Peyer's patch (tissue), 4 donors: ENCODE data around the gene TRAF3. TPM values are rescaled to one million over a fixed set of nuclear protein-coding genes. Genes with fewer than 3 reads are reported as not detected.
"Not testable (repeated sequence)": the region's sequence is repeated elsewhere in the genome, so short reads cannot be mapped to it uniquely, and the experiment has no call there.

Source experiments
- DNase-seq, 3 donors: peaks; one replicate each; pipeline ENCODE4 v3.0.0-alpha.2; 2017 to 2019
- H3K27ac ChIP-seq, 4 donors: fragments of 200-600 bp; sonication (generic); one replicate each; pipeline ENCODE4 v1.5.1; 2016 to 2019
- H3K27me3 ChIP-seq, 2 donors: fragments of 200-600 bp; sonication (generic); one replicate each; pipeline ENCODE4 v1.5.1; 2019
- H3K36me3 ChIP-seq, 3 donors: fragments of 200-600 bp; sonication (generic); one replicate each; pipeline ENCODE4 v1.5.1; 2016 to 2019
- H3K4me1 ChIP-seq, 4 donors: fragments of 200-600 bp; sonication (generic); one replicate each; pipeline ENCODE4 v1.5.1; 2016 to 2019
- H3K4me3 ChIP-seq, 4 donors: fragments of 200-600 bp; sonication (generic); 1 replicate in 3 of 4; 2 replicates in 1 of 4; pipeline ENCODE4 v1.5.1; 2016 to 2019; ENCODE audit warnings: mild to moderate bottlenecking in 1 of 4
- H3K9me3 ChIP-seq, 4 donors: fragments of 200-600 bp; sonication (generic); one replicate each; pipeline ENCODE4 v1.5.1; 2016 to 2019; ENCODE audit warnings: mild to moderate bottlenecking in 1 of 4
- POLR2A ChIP-seq, 2 donors: fragments of 450-650 bp; IDR thresholded peaks; one replicate each; pipeline ENCODE4 v1.5.1; 2017; ENCODE audit warnings: antibody characterized with exemption in 2 of 2, mild to moderate bottlenecking in 2 of 2, moderate library complexity in 2 of 2
- total RNA-seq, 4 donors: library from RNA; depleted of rRNA; stranded (reverse); fragments of >200 nt; gene quantifications; one replicate each; pipeline ENCODE4 v1.1.0, GENCODE V29; 2016
- TF ChIP-seq, protein P1 (sequence below), 6 experiments: fragments of 450-650 bp in 4 of 6; fragments of 200-600 bp in 2 of 6; sonication (generic) in 1 of 6; IDR thresholded peaks; one replicate each; pipeline ENCODE4 v1.5.1; 2017 to 2019; ENCODE audit warnings: antibody characterized with exemption in 6 of 6, mild to moderate bottlenecking in 3 of 6, moderate library complexity in 1 of 6

Gene TRAF3
- total RNA-seq, 4 donors from 2014 or later: 31.7 to 47.8 (median 41.8) TPM

DNA sequence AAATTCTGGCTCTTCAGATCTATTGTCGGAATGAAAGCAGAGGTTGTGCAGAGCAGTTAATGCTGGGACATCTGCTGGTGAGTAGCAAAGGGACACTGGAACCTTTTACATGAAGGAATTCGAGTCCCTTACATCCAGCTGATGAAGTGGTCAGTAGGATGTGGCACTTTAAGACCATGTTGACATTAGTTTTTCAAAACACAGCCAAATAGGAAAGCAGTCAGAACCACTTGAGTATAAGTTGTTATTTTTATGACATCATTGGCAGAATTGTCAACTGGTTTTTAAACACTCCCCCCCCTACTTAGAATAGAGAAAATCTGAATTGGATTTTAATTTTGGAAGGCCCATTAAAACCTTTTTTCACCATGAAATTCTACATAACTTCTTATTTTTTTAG, 98.4 kb downstream of the TRAF3 start:
- Histone ChIP-seq H3K4me1 (peaks cover 0 to 24% (median 2%) of the 10 kb centered on the region in 4 donors), H3K36me3 (peaks cover 0 to 48% (median 0%) of the 10 kb centered on the region in 3 donors), H3K4me3 (no peak overlapping the region), H3K27ac (no peak overlapping the region), H3K27me3 (no peaks in the 10 kb centered on the region), H3K9me3 (no peaks in the 10 kb centered on the region)
- no peak for TF ChIP-seq POLR2A (IDR thresholded peaks at IDR 0.05)
- TF ChIP-seq, protein P1, sequence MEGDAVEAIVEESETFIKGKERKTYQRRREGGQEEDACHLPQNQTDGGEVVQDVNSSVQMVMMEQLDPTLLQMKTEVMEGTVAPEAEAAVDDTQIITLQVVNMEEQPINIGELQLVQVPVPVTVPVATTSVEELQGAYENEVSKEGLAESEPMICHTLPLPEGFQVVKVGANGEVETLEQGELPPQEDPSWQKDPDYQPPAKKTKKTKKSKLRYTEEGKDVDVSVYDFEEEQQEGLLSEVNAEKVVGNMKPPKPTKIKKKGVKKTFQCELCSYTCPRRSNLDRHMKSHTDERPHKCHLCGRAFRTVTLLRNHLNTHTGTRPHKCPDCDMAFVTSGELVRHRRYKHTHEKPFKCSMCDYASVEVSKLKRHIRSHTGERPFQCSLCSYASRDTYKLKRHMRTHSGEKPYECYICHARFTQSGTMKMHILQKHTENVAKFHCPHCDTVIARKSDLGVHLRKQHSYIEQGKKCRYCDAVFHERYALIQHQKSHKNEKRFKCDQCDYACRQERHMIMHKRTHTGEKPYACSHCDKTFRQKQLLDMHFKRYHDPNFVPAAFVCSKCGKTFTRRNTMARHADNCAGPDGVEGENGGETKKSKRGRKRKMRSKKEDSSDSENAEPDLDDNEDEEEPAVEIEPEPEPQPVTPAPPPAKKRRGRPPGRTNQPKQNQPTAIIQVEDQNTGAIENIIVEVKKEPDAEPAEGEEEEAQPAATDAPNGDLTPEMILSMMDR (IDR thresholded peaks at IDR 0.05): no peak
- no peak for DNase-seq

DNA sequence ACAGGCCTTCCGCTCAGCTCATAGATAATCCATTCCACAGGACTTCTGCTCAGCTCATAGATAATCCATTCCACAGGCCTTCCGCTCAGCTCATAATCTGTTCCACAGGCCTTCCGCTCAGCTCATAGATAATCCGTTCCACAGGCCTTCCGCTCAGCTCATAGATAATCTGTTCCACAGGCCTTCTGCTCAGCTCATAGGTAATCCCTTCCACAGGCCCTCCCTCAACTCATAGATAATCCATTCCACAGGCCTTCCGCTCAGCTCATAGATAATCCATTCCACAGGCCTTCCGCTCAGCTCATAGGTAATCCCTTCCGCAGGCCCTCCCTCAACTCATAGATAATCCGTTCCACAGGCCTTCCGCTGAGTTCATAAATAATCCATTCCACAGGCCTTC, 100.3 kb downstream of the TRAF3 start:
- not testable (repeated sequence) for DNase-seq, H3K4me3 ChIP-seq, H3K27ac ChIP-seq, H3K27me3 ChIP-seq, H3K9me3 ChIP-seq
- Histone ChIP-seq H3K4me1 (peaks cover 0 to 11% (median 2%) of the 10 kb centered on the region in 4 donors), H3K36me3 (peaks cover 0 to 31% (median 0%) of the 10 kb centered on the region in 3 donors)

DNA sequence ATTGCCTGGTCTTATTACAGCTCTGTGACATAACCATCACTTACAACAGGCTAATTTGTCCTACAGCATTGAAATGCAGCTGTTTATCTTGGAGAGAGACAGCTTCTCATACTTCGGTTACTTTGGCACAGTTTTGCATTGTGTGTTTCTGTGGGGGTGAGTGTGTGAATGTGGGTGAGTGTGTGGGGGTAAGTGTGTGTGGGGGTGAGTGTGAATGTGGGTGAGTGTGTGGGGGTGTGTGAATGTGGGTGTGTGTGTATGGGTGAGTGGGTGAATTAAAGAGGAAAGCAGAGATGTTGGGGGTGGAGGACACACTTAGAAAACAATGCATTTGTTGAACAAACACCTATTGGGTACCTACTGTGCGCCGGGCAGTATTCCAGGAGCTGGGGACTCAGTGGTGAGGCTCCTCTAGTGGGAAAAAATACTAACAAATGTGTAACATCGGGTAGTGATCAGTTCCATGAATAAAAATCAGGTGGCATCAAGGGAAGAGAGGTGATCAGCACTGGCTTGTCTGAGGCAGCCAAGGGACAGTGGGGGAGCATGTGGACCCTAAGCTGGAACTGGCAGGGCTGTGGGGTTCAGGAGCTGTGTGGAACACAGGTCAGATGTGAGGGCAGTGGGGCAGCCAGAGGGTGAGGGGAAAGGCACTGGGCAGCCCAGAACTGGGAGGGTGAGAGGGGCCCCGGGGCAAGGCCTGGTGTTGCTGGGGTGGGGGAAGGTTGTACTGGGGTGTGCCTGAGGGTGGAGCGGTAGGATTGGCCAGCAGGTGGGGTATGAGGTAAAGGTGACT, 101.1 kb downstream of the TRAF3 start:
- peak in 2 of 3 donors; percentile 66 to 68 for DNase-seq
- no peaks in the 10 kb centered on the region for H3K9me3 ChIP-seq
- H3K27ac ChIP-seq: peak overlapping the region in 1 of 4 donors; percentile 56
- H3K4me3 ChIP-seq: no peak overlapping the region
- peaks cover 0 to 27% (median 0%) of the 10 kb centered on the region in 3 donors for H3K36me3 ChIP-seq
- TF ChIP-seq, protein P1 (IDR thresholded peaks at IDR 0.05): peak in 4 of 6 experiments; percentile 16 to 44 (median 32)
- TF ChIP-seq POLR2A (IDR thresholded peaks at IDR 0.05): no peak
- H3K4me1 ChIP-seq: peaks cover 0 to 4% (median 2%) of the 10 kb centered on the region in 4 donors
- H3K27me3 ChIP-seq: no peaks in the 10 kb centered on the region

DNA sequence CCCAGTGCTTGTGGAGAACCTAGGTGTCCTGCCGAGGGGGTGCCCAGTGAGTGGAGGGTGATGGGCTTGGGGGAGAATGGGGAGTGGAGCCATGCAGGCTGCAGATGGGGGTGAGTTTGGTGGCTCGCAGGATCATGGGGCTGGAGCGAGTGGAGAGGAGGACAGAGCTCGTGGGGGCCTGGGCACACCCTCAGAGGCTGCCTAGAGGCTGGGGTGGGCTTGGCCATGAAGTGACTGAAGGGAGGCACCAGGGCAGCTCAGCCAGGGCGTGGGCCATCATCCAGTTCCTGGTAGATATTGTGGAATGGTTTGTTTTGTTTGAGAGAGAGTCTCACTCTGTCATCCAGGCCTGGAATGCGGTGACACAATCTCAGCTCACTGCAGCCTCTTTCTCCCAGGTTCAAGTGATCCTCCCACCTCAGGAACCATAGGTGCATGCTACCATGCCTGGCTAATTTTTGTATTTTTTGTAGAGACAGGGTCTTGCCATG, 101.8 kb downstream of the TRAF3 start:
- TF ChIP-seq POLR2A (IDR thresholded peaks at IDR 0.05): no peak
- TF ChIP-seq, protein P1 (IDR thresholded peaks at IDR 0.05): no peak
- Histone ChIP-seq H3K4me1 (peaks cover 0 to 3% (median 1%) of the 10 kb centered on the region in 4 donors), H3K9me3 (no peaks in the 10 kb centered on the region), H3K4me3 (no peak overlapping the region), H3K27ac (peak overlapping the region in 1 of 4 donors; percentile 56), H3K27me3 (no peaks in the 10 kb centered on the region), H3K36me3 (peaks cover 0 to 27% (median 0%) of the 10 kb centered on the region in 3 donors)
- DNase-seq: peak in 1 of 3 donors; percentile 63

DNA sequence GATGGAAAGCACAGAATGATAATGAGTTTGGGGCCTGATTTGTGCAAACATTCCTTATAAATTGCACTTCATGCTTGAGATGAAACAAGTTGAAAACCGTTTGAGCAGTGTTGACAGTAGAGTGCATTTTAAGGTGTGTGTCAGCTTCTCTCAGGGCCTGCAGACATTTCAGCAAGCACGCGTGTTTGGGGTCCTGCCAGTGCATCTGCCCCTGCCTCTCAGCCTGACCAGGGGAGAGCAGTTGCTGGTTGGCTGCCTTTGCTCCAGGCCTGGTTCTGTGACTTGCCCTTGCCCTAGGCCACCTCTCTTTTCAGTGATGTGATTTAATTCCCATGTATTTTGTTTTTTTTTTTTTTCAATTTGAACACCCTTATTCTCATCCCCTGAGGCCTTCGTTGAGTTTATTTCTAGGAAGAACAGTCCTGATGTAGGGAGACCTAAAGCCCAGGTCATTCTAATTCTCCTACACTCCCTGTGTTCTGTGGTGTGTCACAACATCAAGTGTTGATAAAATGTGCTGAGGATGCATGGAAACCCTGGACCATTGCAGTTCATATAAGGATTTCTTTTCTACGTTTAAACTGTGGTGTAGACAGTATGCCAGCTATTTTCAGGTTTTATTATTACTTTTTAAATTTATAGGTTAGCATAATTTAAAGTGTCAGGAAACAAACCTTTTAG, 105.1 kb downstream of the TRAF3 start:
- Histone ChIP-seq H3K27me3 (no peaks in the 10 kb centered on the region), H3K4me3 (no peak overlapping the region), H3K36me3 (peaks cover 0 to 16% (median 0%) of the 10 kb centered on the region in 3 donors), H3K4me1 (peaks cover 0 to 9% (median 3%) of the 10 kb centered on the region in 4 donors), H3K9me3 (no peaks in the 10 kb centered on the region), H3K27ac (peak overlapping the region in 2 of 4 donors; percentile 66 to 73)
- DNase-seq: no peak
- TF ChIP-seq, protein P1 (IDR thresholded peaks at IDR 0.05): no peak
- no peak for TF ChIP-seq POLR2A (IDR thresholded peaks at IDR 0.05)
